DND-41 (cell line): ENCODE results near the gene INPP5E.

ENCODE experiments used
- EZH2 ChIP-seq: IDR thresholded peaks from 3 replicates; pipeline ENCODE4 v1.6.1; 2012; ENCODE audit warnings: borderline replicate concordance, low read depth, mild to moderate bottlenecking, moderate library complexity, low read length, inconsistent platforms; ENCODE audit not compliant: severe bottlenecking
- TF ChIP-seq, protein P1 (sequence below): IDR thresholded peaks from 2 replicates; pipeline ENCODE4 v1.5.1; 2012; ENCODE audit warnings: borderline replicate concordance, low read length, moderate library complexity, mild to moderate bottlenecking; ENCODE audit not compliant: poor library complexity, severe bottlenecking; ENCODE audit errors: extremely low read depth

DNA sequence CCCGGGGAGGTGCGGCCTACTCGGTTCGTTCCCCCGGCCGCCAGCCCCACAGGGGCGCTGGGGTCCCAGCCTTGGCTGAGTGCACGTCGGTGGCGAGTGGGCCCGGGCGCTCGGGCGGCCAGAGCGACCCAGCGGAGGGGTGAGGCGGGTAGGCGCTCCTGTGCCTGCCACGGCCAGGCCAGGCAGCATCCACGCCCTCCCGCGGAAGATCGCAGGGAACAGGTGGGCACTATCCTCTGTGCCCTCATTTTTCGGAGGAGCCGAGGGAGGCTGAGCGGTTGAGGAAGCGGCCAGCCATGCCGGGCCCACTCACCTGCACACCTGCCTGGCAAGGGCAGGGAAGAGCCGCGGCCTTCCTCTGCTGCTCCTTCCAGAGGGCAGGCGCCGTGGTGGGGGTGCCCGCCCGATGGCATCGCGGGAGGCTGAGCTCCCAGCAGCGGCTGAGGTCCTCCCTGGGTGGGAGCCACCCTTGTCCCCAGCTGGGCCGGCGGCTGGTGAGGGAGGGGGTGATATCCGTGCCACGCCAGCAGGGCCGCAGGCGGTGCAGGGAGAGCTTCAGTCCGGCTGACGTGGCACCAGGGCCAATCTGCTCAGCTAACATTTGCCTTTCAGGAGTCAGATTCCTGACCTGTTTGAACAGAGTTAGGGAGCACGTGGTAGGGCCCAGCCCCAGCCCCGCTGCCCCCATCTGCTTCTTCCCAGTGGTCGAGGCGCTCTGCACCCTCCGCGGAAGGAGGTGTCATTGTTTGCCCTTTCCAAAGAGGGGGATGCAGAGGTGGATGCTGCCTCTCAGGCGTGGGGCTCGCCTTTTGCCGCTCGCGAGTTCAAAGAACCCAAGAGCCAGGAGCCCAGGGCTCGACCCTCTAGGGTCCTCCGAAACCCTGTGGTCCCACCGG, 44.8 kb upstream of the INPP5E start:
- TF ChIP-seq, protein P1, sequence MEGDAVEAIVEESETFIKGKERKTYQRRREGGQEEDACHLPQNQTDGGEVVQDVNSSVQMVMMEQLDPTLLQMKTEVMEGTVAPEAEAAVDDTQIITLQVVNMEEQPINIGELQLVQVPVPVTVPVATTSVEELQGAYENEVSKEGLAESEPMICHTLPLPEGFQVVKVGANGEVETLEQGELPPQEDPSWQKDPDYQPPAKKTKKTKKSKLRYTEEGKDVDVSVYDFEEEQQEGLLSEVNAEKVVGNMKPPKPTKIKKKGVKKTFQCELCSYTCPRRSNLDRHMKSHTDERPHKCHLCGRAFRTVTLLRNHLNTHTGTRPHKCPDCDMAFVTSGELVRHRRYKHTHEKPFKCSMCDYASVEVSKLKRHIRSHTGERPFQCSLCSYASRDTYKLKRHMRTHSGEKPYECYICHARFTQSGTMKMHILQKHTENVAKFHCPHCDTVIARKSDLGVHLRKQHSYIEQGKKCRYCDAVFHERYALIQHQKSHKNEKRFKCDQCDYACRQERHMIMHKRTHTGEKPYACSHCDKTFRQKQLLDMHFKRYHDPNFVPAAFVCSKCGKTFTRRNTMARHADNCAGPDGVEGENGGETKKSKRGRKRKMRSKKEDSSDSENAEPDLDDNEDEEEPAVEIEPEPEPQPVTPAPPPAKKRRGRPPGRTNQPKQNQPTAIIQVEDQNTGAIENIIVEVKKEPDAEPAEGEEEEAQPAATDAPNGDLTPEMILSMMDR = no peak
- no peak for TF ChIP-seq EZH2
